SHP77 treated with DMSO at 0.1 percent for 48 hours (cell line): ENCODE results near the gene SLC22A23.

ENCODE experiments used
- DNase-seq: peaks from one replicate; lab custom pipeline; 2025; lab: John Stamatoyannopoulos, UW

SLC22A23 gene

GRCh38 chr6:3444276-3445088, 12.4 kb downstream of the SLC22A23 start:
- no peak for DNase-seq

GRCh38 chr6:3443221-3443515, 13.7 kb downstream of the SLC22A23 start:
- no peak for DNase-seq

GRCh38 chr6:3442431-3443220, 14.2 kb downstream of the SLC22A23 start:
- no peak for DNase-seq

GRCh38 chr6:3440911-3441310, 15.9 kb downstream of the SLC22A23 start:
- DNase-seq = no peak

GRCh38 chr6:3439961-3440360, 16.9 kb downstream of the SLC22A23 start:
- DNase-seq = no peak

- no peak for DNase-seq
Observed at GRCh38 chr6:3438190-3439167, 18.4 kb downstream of the SLC22A23 start.

- no peak for DNase-seq
Observed at GRCh38 chr6:3433005-3433404, 23.8 kb downstream of the SLC22A23 start.

- no peak for DNase-seq
Observed at GRCh38 chr6:3432416-3432815, 24.4 kb downstream of the SLC22A23 start.

- DNase-seq = no peak
Observed at GRCh38 chr6:3431994-3432393, 24.9 kb downstream of the SLC22A23 start.

GRCh38 chr6:3429211-3429610, 27.6 kb downstream of the SLC22A23 start:
- DNase-seq = no peak

- DNase-seq = no peak
Observed at GRCh38 chr6:3428700-3429099, 28.1 kb downstream of the SLC22A23 start.

GRCh38 chr6:3428247-3428646, 28.6 kb downstream of the SLC22A23 start:
- DNase-seq = no peak

GRCh38 chr6:3427687-3428085, 29.2 kb downstream of the SLC22A23 start:
- DNase-seq = no peak

- DNase-seq = no peak
Observed at GRCh38 chr6:3426927-3427686, 29.7 kb downstream of the SLC22A23 start.

- DNase-seq = no peak
Observed at GRCh38 chr6:3426091-3426926, 30.5 kb downstream of the SLC22A23 start.

- DNase-seq = no peak
Observed at GRCh38 chr6:3425574-3425973, 31.3 kb downstream of the SLC22A23 start.

- DNase-seq = no peak
Observed at GRCh38 chr6:3424185-3424927, 32.5 kb downstream of the SLC22A23 start.

GRCh38 chr6:3423439-3424184, 33.2 kb downstream of the SLC22A23 start:
- DNase-seq = no peak

- DNase-seq = no peak
Observed at GRCh38 chr6:3422435-3423070, 34.3 kb downstream of the SLC22A23 start.
